Measurements from ENCODE around the gene ATP2B3.

ATP2B3 gene

GRCh38 chrX:153549807-153550206, 32.4 kb downstream of the ATP2B3 start:
- no peak for TF ChIP-seq REST (IDR thresholded peaks at IDR 0.05; ENCODE audit: insufficient read depth in 1 of 2, low read depth in 2 of 2, low read length in 2 of 2)
- no peak for TF ChIP-seq SIN3A (IDR thresholded peaks at IDR 0.05; ENCODE audit: borderline replicate concordance, insufficient read depth, low read length)
- no peak for TF ChIP-seq FOXP2 (optimal IDR thresholded peaks at IDR 0.05; ENCODE audit: borderline replicate concordance, extremely low read depth, extremely low read length, insufficient read depth)
- no peak for TF ChIP-seq TAF1 (IDR thresholded peaks at IDR 0.05; ENCODE audit: borderline replicate concordance, insufficient read depth, low read length)
- no peak for TF ChIP-seq POLR2AphosphoS5 (IDR thresholded peaks at IDR 0.05; ENCODE audit: low read depth, low read length)

- TF ChIP-seq POLR2AphosphoS5 (IDR thresholded peaks at IDR 0.05; ENCODE audit: low read depth, low read length) (no peak), SIN3A (IDR thresholded peaks at IDR 0.05; ENCODE audit: borderline replicate concordance, insufficient read depth, low read length) (no peak)
These were observed 33.7 kb downstream of the ATP2B3 start for GRCh38 chrX:153551135-153551534.

GRCh38 chrX:153554519-153555167, 37.2 kb downstream of the ATP2B3 start:
- TF ChIP-seq SIN3A (IDR thresholded peaks at IDR 0.05; ENCODE audit: borderline replicate concordance, insufficient read depth, low read length) (no peak), FOXP2 (optimal IDR thresholded peaks at IDR 0.05; ENCODE audit: borderline replicate concordance, extremely low read depth, extremely low read length, insufficient read depth) (no peak), TAF1 (IDR thresholded peaks at IDR 0.05; ENCODE audit: borderline replicate concordance, insufficient read depth, low read length) (no peak), POLR2AphosphoS5 (IDR thresholded peaks at IDR 0.05; ENCODE audit: low read depth, low read length) (no peak), REST (IDR thresholded peaks at IDR 0.05; ENCODE audit: insufficient read depth in 1 of 2, low read depth in 2 of 2, low read length in 2 of 2) (no peak)

GRCh38 chrX:153556767-153557166, 39.3 kb downstream of the ATP2B3 start:
- TF ChIP-seq SIN3A (IDR thresholded peaks at IDR 0.05; ENCODE audit: borderline replicate concordance, insufficient read depth, low read length) (no peak), TAF1 (IDR thresholded peaks at IDR 0.05; ENCODE audit: borderline replicate concordance, insufficient read depth, low read length) (no peak)

- TF ChIP-seq FOXP2 (optimal IDR thresholded peaks at IDR 0.05; ENCODE audit: borderline replicate concordance, extremely low read depth, extremely low read length, insufficient read depth) (no peak), TAF1 (IDR thresholded peaks at IDR 0.05; ENCODE audit: borderline replicate concordance, insufficient read depth, low read length) (no peak), SIN3A (IDR thresholded peaks at IDR 0.05; ENCODE audit: borderline replicate concordance, insufficient read depth, low read length) (no peak), POLR2AphosphoS5 (IDR thresholded peaks at IDR 0.05; ENCODE audit: low read depth, low read length) (no peak), REST (IDR thresholded peaks at IDR 0.05; ENCODE audit: insufficient read depth in 1 of 2, low read depth in 2 of 2, low read length in 2 of 2) (no peak)
These were observed 40.3 kb downstream of the ATP2B3 start for GRCh38 chrX:153557618-153558355.

- TF ChIP-seq TAF1 (IDR thresholded peaks at IDR 0.05; ENCODE audit: borderline replicate concordance, insufficient read depth, low read length) (no peak), FOXP2 (optimal IDR thresholded peaks at IDR 0.05; ENCODE audit: borderline replicate concordance, extremely low read depth, extremely low read length, insufficient read depth) (no peak), POLR2AphosphoS5 (IDR thresholded peaks at IDR 0.05; ENCODE audit: low read depth, low read length) (no peak), SIN3A (IDR thresholded peaks at IDR 0.05; ENCODE audit: borderline replicate concordance, insufficient read depth, low read length) (no peak), REST (IDR thresholded peaks at IDR 0.05; ENCODE audit: insufficient read depth in 1 of 2, low read depth in 2 of 2, low read length in 2 of 2) (no peak)
These were observed 42.6 kb downstream of the ATP2B3 start for GRCh38 chrX:153560000-153560399.

Measured in PFSK-1 (cell line).